Gastroesophageal sphincter (tissue), 3 donors: ENCODE measurements around the gene PAX7.

Experiments used
- CTCF ChIP-seq, 4 experiments: fragments of 200-600 bp in 2 of 4; fragments of 450-650 bp in 2 of 4; sonication (generic) in 1 of 4; IDR thresholded peaks; one replicate each; pipeline ENCODE4 v1.5.1; 2017 to 2019; ENCODE audit warnings: antibody characterized with exemption in 4 of 4, mild to moderate bottlenecking in 2 of 4, moderate library complexity in 2 of 4
- EP300 ChIP-seq: sonication (generic); formaldehyde crosslinking; IDR thresholded peaks from one replicate; pipeline ENCODE4 v1.6.1; 2017; ENCODE audit warnings: antibody characterized with exemption, mild to moderate bottlenecking
- POLR2A ChIP-seq, 2 donors: fragments of 450-650 bp; IDR thresholded peaks; one replicate each; pipeline ENCODE4 v1.6.1; 2017; ENCODE audit warnings: antibody characterized with exemption in 2 of 2, mild to moderate bottlenecking in 2 of 2, moderate library complexity in 1 of 2

GRCh38 chr1:18697541-18697940 lies 66.9 kb downstream of the PAX7 start:
- no peak for TF ChIP-seq CTCF (IDR thresholded peaks at IDR 0.05)
- TF ChIP-seq EP300 = no peak
- TF ChIP-seq POLR2A (IDR thresholded peaks at IDR 0.05) = no peak
